CD4-positive, alpha-beta T cell (primary cell): ENCODE data around the gene ZNF574. TPM values are rescaled to one million over a fixed set of nuclear protein-coding genes. Genes with fewer than 3 reads are reported as not detected.

ENCODE experiments used
- ATAC-seq: fragments of 200-7000 bp; cut with Tn5 transposase; one replicate; pipeline ENCODE4 v1.10.0; 2022; ENCODE audit warnings: mild to moderate bottlenecking; ENCODE audit not compliant: poor library complexity
- CTCF ChIA-PET: fragments of 350-600 bp; sonication (Branson Sonifier 250); formaldehyde crosslinking; loops from one replicate; lab custom pipeline; 2021; ENCODE audit warnings: antibody characterized with exemption, inconsistent platforms; lab: Charles Lee
- POLR2A ChIA-PET: fragments of 350-600 bp; sonication (Branson Sonifier 250); formaldehyde crosslinking; loops from one replicate; lab custom pipeline; 2021; ENCODE audit warnings: antibody characterized with exemption, inconsistent platforms; lab: Charles Lee
- DNase-seq, 14 experiments: peaks; one replicate each; pipeline ENCODE4 v3.0.0-alpha.2; 2013 to 2020; ENCODE audit warnings: mixed read lengths in 2 of 14
- H3K27ac ChIP-seq, 2 donors: one replicate each; pipeline versions ENCODE4 v1.5.1 to v1.7.0; 2013; ENCODE audit warnings: low read length in 2 of 2, low read depth in 1 of 2, mild to moderate bottlenecking in 1 of 2
- H3K27me3 ChIP-seq, 2 experiments: 1 replicate in 1 of 2; 2 replicates in 1 of 2; pipeline versions ENCODE4 v1.6.1 to v1.7.0; 2013; ENCODE audit warnings: low read length in 2 of 2, control low read depth in 1 of 2, mild to moderate bottlenecking in 1 of 2, moderate library complexity in 1 of 2; ENCODE audit not compliant: insufficient read depth in 2 of 2, control insufficient read depth in 1 of 2
- H3K36me3 ChIP-seq: one replicate; pipeline ENCODE4 v1.6.1; 2013; ENCODE audit warnings: low read length, control low read depth; ENCODE audit not compliant: insufficient read depth
- H3K4me1 ChIP-seq: one replicate; pipeline ENCODE4 v1.6.1; 2013; ENCODE audit warnings: low read length, control low read depth; ENCODE audit not compliant: insufficient read depth
- H3K4me3 ChIP-seq: one replicate; pipeline ENCODE4 v1.5.1; 2013; ENCODE audit warnings: mild to moderate bottlenecking, low read length, moderate library complexity
- H3K9me3 ChIP-seq, 2 experiments: 1 replicate in 1 of 2; 2 replicates in 1 of 2; pipeline versions ENCODE4 v1.6.1 to v1.7.0; 2013; ENCODE audit warnings: low read length in 2 of 2, mild to moderate bottlenecking in 2 of 2, control low read depth in 1 of 2, moderate library complexity in 1 of 2; ENCODE audit not compliant: control insufficient read depth in 1 of 2, insufficient read depth in 1 of 2
- H3K27ac Mint-ChIP-seq: one replicate; pipeline ENCODE4 v1.8.0; 2020; ENCODE audit warnings: mixed read lengths
- H3K27me3 Mint-ChIP-seq: one replicate; pipeline ENCODE4 v1.8.0; 2021; ENCODE audit warnings: mixed read lengths
- H3K36me3 Mint-ChIP-seq: one replicate; pipeline ENCODE4 v1.8.0; 2021; ENCODE audit warnings: low read depth, mixed read lengths
- H3K4me1 Mint-ChIP-seq: one replicate; pipeline ENCODE4 v1.8.0; 2021; ENCODE audit warnings: low read depth, mixed read lengths
- H3K4me3 Mint-ChIP-seq: one replicate; pipeline ENCODE4 v1.8.0; 2020; ENCODE audit warnings: mild to moderate bottlenecking, mixed read lengths
- H3K9me3 Mint-ChIP-seq: one replicate; pipeline ENCODE4 v1.8.0; 2020; ENCODE audit warnings: mixed read lengths
- intact Hi-C, 2 experiments: fragments of 100-400 bp; cut with DNase I in 1 of 2; cut with micrococcal nuclease in 1 of 2; formaldehyde crosslinking; loops; one replicate each; pipeline versions ENCODE4 v1.15.1 to v1.9.0; 2023 to 2025; cut with DNase I, micrococcal nuclease
- total RNA-seq, 174 experiments: library from RNA in 2 of 174; stranded (reverse) in 2 of 174; gene quantifications; one replicate each; pipeline ENCODE4 v1.2.3 and lab custom pipeline; 2021 to 2026
- TF ChIP-seq, protein P1 (sequence below): fragments of 200-600 bp; IDR thresholded peaks from one replicate; pipeline ENCODE4 v1.8.0; 2022; ENCODE audit warnings: antibody characterized with exemption, mild to moderate bottlenecking

Gene ZNF574
- total RNA-seq, 2 experiments from 2014 or later, result 21.5 to 24.0 TPM

DNA sequence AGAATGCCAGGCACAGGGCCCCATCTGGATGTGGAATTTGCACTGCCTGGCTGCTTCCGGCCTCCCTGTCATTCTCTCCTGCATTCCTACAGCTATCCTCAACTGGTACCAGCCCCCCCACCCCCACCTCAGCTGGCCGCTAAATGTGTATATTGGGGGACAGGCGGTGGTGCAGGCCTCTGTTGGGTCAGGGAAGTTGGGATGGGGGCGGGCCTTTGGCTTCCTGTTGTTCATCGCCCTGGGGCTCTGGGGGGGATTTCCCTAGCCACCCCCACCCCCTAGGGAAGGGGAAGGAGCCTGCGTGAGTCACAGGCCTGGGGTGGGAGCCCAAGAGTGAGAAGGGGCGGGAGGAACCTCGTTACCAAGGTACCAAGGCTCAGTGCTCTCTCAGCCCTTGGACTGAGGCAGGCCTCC lies 45.7 kb downstream of the ZNF574 start:
- H3K9me3 Mint-ChIP-seq, result no peaks in the 10 kb centered on the region

DNA sequence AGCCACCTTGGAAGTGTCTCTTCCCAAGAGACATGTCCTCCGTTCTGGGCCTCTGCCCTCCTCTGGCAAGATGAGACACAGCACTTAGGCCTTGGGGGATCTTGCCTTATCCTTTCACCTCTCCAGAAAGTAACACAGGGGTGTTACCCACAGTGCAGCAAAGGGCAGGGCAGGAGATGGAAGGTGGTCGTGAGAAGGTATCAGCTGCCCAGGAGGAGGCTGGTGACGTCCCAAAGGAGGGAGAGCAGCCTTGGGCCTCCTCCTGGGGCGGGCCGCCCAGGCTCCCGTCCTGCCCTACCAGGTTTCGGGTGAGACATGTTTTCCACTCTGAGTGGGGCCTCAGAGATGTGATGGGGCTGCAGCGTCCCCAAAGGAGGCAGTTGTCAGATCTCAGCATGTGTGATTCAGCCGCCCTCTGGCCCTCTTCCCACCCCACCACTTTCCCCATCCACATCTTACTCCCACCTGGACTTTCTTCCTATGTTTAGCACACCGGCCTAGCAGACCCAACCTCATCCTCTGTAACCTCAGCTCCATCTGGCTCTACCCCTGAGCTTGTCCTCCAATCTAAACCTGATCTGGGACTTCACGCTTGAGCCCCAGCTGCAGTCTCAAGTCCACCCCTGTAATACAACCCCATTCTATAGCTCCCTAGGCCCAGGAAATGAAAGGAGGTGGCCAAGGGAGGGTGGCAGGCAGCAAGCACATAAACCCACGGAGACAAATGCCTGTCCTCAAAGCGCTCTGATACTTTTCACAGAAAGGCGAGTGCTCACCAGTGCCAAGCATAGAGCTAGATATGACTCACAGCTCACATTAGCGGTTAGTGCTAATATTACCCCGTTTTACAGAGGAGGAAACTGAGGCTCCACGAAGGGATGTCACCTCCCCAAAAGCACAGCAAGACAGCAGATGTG lies 47.0 kb downstream of the ZNF574 start:
- CTCF ChIA-PET, result interaction anchor here (1.3 to 3.1 kb wide), 5 partner anchors 9 to 157 kb away, joined by 3 to 16 read pairs (median 6); partner anchors contain the start of gene POU2F2
- Histone ChIP-seq H3K36me3 (peaks cover 8% of the 10 kb centered on the region), H3K9me3 (no peaks in the 10 kb centered on the region), H3K27me3 (no peaks in the 10 kb centered on the region), H3K4me1 (peaks cover 61% of the 10 kb centered on the region), H3K4me3 (peak overlapping the region; percentile 40), H3K27ac (peak overlapping the region; percentile 89 to 91)
- H3K36me3 Mint-ChIP-seq, result peaks cover 20% of the 10 kb centered on the region
- ATAC-seq, result peak; percentile 27
- peak overlapping the region; percentile 88 for H3K27ac Mint-ChIP-seq
- no peaks in the 10 kb centered on the region for H3K27me3 Mint-ChIP-seq
- intact Hi-C loops, result no loop called here
- POLR2A ChIA-PET, result interaction anchor here (0.6 to 1.8 kb wide), 3 partner anchors 9 to 120 kb away, joined by 3 to 7 read pairs (median 4); partner anchors contain the start of genes GSK3A and POU2F2
- H3K4me3 Mint-ChIP-seq, result peak overlapping the region; percentile 59
- TF ChIP-seq, protein P1, sequence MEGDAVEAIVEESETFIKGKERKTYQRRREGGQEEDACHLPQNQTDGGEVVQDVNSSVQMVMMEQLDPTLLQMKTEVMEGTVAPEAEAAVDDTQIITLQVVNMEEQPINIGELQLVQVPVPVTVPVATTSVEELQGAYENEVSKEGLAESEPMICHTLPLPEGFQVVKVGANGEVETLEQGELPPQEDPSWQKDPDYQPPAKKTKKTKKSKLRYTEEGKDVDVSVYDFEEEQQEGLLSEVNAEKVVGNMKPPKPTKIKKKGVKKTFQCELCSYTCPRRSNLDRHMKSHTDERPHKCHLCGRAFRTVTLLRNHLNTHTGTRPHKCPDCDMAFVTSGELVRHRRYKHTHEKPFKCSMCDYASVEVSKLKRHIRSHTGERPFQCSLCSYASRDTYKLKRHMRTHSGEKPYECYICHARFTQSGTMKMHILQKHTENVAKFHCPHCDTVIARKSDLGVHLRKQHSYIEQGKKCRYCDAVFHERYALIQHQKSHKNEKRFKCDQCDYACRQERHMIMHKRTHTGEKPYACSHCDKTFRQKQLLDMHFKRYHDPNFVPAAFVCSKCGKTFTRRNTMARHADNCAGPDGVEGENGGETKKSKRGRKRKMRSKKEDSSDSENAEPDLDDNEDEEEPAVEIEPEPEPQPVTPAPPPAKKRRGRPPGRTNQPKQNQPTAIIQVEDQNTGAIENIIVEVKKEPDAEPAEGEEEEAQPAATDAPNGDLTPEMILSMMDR, result no peak
- peak in 7 of 14 experiments; percentile 23 to 53 (median 42) for DNase-seq
- peaks cover 60% of the 10 kb centered on the region for H3K4me1 Mint-ChIP-seq
- no peaks in the 10 kb centered on the region for H3K9me3 Mint-ChIP-seq

More for the DNA sequence above, 45.7 kb downstream of the ZNF574 start:
- no peaks in the 10 kb centered on the region for H3K27me3 ChIP-seq
- ChIA-PET POLR2A (interaction anchor here (0.9 to 1.8 kb wide), 2 partner anchors 11 to 121 kb away, joined by 4 to 7 read pairs; partner anchors contain the start of genes GSK3A and POU2F2), CTCF (interaction anchor here (0.6 to 2.7 kb wide), 3 partner anchors 11 to 137 kb away, joined by 3 to 8 read pairs (median 4); partner anchors contain the start of gene POU2F2)
- ATAC-seq, result peak; percentile 91
- H3K4me3 ChIP-seq, result peak overlapping the region; percentile 40
- H3K9me3 ChIP-seq, result no peaks in the 10 kb centered on the region
- TF ChIP-seq, protein P1, result no peak
- peaks cover 17% of the 10 kb centered on the region for H3K36me3 ChIP-seq
- peak; percentile 41 to 92 (median 80) for DNase-seq
- peak overlapping the region; percentile 88 for H3K27ac Mint-ChIP-seq
- peaks cover 54% of the 10 kb centered on the region for H3K4me1 ChIP-seq
- H3K4me3 Mint-ChIP-seq, result peak overlapping the region; percentile 76
- H3K27me3 Mint-ChIP-seq, result no peaks in the 10 kb centered on the region
- peaks cover 54% of the 10 kb centered on the region for H3K4me1 Mint-ChIP-seq
- peak overlapping the region; percentile 89 to 91 for H3K27ac ChIP-seq
- peaks cover 25% of the 10 kb centered on the region for H3K36me3 Mint-ChIP-seq
- intact Hi-C loops, result no loop called here

- ATAC-seq (no peak), DNase-seq (no peak)
- Histone ChIP-seq H3K4me1 (peaks cover 68% of the 10 kb centered on the region), H3K27ac (peak overlapping the region; percentile 89 to 91), H3K9me3 (no peaks in the 10 kb centered on the region), H3K27me3 (no peaks in the 10 kb centered on the region), H3K4me3 (no peak overlapping the region), H3K36me3 (peaks cover under 1% of the 10 kb centered on the region)
- H3K4me1 Mint-ChIP-seq, result peaks cover 65% of the 10 kb centered on the region
- intact Hi-C loops, result no loop called here
- peak overlapping the region; percentile 88 for H3K27ac Mint-ChIP-seq
- no peaks in the 10 kb centered on the region for H3K27me3 Mint-ChIP-seq
- TF ChIP-seq, protein P1, result no peak
- ChIA-PET POLR2A (interaction anchor here (0.9 to 1.1 kb wide), 2 partner anchors 53 kb away, joined by 3 to 4 read pairs; no protein-coding TSS in a partner anchor), CTCF (interaction anchor here (1.3 to 3.1 kb wide), 4 partner anchors 9 to 156 kb away, joined by 5 to 16 read pairs (median 8); partner anchors contain the start of gene POU2F2)
- no peaks in the 10 kb centered on the region for H3K9me3 Mint-ChIP-seq
- peak overlapping the region; percentile 48 for H3K4me3 Mint-ChIP-seq
- peaks cover 20% of the 10 kb centered on the region for H3K36me3 Mint-ChIP-seq
Observed at GRCh38 chr19:42123765-42124164, 47.8 kb downstream of the ZNF574 start.
